ENCODE data around the gene IFI30.

The IFI30 gene

DNA sequence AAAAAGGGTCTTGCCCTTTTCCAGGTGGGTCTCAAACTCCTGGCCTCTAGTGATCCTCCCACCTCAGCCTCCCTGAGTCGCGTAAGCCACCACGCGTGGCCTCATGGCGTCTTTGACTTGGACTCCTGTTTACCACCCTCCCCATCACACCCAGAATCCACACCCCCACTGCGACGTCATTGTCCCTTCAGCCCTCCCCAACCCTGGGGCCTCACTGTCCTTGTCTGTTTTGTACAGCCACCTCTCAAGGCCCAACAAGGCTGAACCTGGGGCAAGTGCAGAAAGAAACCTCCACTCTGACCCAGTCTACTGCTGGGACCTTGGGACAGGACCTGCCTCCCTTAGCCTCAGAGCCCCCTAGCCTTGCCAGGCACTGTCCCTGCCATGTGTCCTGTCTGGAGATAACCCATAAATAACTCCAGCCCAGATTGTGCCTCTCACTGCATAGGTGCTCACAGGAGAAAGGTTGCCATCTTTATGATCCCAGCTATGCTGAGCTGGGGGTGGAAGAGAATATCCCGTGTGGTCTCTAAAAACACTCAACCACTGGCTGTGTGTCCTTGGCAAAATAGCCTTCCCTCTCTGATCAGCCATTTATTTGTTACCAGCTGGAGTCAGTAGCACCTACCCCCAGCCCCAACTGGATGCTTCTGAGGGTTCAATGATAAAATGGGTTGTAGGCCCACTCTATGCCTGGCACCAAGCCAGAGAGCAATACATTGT, 1.8 kb upstream of the IFI30 start:
- no peak for FAIRE-seq

DNA sequence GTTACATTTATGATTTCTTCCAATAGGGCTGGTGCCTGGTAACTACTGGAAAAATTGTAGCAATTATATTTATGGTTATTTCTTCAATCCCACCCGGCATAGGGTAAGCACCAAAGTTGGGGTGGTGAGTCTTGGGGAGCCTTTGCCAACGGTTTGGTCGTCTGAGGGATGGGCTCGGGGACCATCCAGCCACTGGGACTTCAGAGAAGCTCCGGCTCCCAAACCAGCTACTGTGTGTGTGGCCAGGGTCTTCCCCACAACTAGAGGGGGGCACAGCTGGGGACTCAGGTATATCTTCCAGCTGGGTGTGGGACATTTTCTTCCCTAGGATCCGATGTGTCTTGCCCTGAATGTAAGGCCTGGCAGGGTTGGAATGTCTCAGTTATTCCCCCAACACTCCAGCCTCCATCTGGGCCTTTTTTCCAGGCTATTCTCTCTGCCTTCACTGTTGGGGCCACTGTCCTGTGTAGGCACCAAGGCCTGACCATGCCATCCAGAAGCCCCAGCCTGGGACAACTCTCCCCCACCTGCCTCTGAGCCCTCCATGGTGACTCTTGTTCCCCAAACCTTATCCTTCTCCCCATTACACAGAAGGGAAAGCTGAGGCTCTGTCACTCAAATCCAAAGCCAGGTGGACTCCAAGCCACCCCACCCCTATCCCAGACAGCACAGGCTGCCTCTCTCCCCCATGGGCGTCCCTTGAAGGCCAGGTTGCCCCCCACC, 1.1 kb upstream of the IFI30 start:
- no peak for FAIRE-seq

DNA sequence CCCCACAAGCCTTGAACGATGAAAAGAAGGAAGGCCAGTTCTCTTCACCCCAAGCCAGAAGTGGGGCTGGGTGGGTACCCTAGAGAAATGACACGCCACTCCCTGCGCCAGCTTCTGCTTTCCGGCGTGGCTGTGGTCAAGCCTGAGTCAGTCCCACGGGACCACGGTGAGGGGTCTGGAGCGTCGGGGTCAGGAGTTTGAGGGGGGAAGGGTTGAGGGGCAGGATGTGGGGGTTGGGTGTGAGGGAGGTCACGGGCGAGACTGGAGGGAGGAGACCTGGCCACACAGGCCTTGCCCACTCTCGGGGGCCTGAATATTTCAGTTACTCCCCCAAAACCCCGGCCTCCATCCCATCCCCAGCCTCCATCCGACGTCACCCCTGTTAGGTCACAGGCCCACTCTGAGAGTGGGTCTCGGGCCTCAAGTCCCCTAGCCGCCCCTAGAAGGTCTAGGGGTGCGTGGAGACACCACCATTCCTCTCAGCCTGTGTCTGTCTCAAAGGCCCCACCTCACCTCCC, 500 bp upstream of the IFI30 start:
- no peak for FAIRE-seq

GRCh38 chr19:18174983-18175382, 1.4 kb downstream of the IFI30 start:
- no peak for FAIRE-seq

DNA sequence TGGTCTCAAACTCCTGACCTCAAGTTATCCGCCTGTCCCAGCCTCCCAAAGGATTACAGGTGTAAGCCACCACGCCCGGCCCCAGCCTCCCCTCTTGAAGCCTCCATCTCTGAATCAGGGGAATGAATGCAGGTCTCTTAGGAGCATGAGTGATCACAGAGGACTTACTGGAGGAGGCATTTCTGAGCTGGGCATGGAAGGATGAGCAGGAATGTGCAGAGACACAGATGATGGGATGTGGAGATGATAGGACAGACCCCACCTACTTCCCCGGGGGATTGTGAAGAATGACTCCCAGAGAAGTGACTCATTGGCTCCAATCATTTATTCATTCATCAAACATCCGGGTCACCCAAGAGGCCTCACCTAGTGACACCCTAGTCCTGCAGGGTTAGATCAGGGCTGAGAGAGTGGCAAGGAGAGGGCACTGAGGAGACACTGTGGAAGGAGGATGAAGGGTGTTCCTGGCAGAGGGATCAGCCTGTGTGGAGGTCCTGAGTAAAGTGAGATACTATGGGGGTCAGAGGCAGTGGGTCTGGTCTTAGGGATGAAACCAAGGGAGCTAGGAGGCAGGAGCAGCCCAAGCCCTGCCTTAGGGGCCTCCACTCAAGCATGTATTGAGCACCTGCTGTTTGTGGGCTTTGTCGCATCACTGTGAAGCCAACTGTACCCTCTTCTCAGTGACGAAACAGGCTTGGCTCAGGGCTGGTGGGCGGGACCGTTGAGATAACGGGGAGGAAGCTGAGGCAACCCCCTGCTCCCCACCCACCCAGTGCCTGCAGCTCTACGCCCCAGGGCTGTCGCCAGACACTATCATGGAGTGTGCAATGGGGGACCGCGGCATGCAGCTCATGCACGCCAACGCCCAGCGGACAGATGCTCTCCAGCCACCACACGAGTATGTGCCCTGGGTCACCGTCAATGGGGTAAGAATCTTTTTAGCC, 3.0 kb downstream of the IFI30 start:
- FAIRE-seq = no peak

GRCh38 chr19:18179957-18180356, 6.3 kb downstream of the IFI30 start:
- FAIRE-seq = no peak

DNA sequence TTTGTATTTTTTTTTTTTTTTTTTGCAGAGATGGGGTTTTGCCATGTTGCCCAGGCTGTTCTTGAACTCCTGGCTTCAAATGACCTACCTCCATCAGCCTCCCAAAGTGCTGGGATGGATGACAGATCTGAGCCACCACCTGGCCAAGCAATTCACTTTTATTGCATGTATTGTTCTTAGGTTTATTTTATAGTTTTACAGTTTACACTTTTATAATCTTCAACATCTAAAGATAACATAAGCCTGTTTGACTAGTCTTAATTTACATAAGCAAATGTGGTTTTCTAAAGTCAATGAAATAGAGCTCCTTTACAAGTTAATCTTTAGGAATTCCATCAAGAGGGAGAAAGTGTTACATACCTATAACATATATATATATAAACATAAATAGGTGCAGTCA, 9.9 kb downstream of the IFI30 start:
- no peak for FAIRE-seq

DNA sequence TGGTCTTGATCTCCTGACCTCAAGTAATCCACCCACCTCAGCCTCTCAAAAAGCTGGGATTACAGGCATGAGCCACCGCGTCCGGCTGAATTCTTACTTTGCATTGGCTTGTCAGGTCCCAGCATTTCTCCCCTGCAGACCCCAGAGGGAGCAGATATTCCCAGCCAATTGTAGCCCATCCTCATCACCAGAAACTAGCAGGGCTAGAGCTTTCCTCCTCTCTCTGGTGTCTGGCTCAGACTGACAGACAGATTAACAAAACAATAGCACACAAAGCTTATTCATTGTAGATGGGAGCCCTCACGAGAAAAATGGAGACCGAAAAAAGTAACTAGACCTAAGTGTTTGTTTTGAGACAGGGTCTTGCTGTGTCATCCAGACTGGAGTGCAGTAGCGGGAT, 11.9 kb downstream of the IFI30 start:
- no peak for FAIRE-seq

- FAIRE-seq = no peak
Observed at GRCh38 chr19:18190278-18190677, 16.7 kb downstream of the IFI30 start.

GRCh38 chr19:18191640-18192062, 18.0 kb downstream of the IFI30 start:
- no peak for FAIRE-seq

DNA sequence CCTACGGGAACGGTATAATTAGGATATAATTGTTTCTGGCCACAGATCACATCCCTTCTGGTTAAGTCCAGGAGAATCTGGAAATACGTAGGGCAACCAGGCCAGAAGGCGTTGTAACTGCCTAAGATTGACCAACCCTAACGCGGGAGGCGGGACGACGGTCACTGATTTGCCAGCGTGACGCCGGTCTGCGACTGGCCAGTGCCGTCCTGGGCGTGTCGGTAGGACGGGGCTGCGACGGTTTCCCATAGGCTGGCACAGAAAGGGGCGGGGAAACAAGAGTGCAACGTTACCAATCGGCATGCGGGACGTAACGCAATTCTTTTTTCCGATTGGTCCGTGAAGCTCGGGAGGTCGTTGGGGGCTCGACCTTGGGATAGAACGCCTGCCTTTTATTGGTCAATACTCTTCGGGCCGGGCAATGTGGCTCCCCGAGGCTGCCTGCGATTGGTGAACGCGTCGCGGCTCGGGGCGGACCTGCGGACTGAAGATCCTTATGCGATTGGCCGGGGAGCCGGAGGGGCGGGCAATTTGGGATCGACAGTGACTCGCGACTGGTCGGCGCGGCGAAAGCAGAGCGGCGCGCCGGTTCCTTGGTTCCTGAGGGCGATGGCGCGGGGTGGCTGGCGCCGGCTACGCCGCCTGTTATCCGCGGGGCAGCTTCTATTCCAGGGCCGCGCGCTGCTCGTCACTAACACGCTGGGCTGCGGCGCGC, 19.2 kb downstream of the IFI30 start, which contains the start of gene MPV17L2:
TSS of gene MPV17L2 (plus strand) at position 546 of the 715 bp plus-strand sequence. CDS start at position 610, 64 bp downstream.
- FAIRE-seq = peak; percentile 100

DNA sequence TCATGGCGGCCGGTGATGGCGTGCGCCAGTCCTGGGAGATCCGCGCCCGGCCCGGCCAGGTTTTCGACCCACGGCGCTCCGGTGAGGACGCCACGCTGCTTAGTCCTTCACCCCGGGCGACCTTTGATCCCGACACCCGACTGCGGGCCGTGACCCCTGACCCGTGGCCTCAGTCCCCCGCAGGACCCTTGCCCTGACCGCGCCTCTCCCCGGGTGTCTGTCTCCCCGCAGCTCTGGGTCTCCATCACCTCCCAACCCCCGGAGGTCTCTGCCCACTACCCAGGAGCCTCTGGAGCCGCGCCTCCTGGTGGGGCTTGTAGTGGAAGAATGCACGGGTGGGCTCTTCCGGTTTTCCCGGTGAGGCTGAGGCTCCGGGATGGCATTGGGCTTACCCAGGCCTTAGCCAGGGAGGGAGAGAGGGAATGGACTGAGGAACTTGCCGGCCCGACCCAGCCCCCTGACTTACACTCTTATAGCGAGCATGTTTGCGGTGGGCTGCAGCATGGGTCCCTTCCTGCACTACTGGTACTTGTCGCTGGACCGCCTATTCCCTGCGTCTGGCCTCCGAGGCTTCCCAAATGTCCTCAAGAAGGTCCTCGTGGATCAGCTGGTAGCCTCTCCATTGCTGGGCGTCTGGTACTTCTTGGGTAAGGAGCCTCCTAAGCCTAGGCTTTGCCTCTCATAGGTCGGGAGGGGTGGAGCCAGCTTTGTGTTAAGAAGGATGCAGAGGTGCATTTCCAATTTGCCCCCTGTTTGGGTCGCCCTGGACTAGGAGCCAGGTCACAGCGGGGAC, 20.0 kb downstream of the IFI30 start:
- no peak for FAIRE-seq

DNA sequence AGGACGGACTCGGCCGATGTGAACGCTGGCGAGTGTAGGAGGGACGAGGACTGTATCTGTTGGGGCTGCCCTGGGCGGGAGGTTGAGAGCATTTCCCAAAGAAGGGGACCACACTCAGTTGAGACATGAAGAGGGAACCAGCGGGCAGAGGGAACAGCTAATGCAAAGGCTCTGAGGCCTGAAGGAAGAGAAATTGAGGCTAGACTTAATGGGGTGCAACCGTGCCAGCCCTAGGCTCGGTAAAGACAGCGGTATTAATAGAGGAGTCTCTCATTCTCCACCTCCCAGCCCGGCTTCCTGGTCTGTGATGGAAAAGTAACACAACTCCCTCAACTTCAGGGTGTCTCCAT, 20.5 kb downstream of the IFI30 start:
- FAIRE-seq = no peak

DNA sequence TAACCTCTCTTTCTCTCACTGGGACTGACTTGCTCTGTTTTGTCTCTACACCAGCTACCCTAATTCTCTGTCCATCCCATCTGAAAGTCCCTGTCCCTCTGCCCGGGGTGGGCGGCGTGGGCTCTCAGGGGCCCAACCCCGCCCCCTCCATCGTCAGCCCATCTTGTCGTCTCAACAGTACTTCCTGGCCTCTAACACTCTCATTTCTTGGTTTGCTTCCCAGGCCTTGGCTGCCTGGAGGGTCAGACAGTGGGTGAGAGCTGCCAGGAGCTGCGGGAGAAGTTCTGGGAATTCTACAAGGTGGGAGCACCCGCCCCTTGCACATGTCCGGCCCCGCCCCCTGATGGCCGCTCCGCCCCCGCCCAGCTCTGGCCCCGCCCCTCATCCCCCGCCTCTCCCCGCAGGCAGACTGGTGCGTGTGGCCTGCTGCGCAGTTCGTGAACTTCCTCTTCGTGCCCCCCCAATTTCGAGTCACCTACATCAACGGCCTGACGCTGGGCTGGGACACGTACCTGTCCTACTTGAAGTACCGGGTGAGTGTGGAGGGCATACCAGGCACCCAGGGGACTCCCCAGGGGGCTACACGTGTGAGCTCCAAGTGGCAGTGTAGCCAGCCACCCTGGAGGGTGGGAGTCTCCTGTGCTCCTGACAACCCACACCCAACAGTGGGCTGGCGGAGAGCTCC, 21.1 kb downstream of the IFI30 start:
- FAIRE-seq = no peak

- FAIRE-seq = no peak
Observed at GRCh38 chr19:18196511-18196845, 22.9 kb downstream of the IFI30 start.

DNA sequence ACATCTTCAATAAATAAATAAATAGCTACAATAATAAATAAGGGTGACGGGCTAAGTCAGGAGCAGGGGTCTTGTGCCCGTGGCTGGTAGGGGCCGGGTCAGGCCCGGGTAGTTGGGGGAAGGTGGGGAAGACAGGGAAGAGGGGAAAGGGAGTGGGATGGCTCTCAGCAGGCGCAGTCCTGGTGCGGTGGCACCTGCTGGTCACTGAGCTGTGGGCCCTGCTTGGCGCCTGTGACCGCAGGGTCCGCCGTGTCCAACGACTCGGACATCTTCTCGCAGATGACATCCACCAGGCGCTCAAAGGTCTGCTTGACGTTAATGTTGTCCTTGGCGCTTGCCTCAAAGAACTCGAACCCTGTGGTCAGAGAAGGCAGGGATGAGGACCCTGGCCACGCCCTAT, 23.7 kb downstream of the IFI30 start:
- no peak for FAIRE-seq

DNA sequence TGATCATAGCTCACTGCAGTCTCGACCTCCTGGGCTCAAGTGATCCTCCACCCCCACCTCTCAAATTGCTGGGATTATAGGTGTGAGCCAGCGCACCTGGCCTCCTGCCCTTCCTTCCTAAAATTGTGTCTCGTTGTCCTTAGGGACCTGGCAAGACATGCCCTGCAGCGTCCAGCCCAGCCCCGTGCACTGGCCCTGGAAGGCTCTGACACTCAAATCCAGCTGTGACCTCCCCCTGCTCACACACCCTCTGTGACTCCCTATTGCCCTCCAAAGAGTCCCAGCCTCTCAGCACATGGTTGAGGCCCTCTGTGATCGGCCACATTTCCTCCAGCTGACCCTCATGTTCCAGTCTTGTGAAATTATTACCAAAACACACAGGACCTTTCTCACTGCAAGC, 24.3 kb downstream of the IFI30 start:
- no peak for FAIRE-seq

- FAIRE-seq = no peak
Observed at GRCh38 chr19:18198374-18198773, 24.8 kb downstream of the IFI30 start.

DNA sequence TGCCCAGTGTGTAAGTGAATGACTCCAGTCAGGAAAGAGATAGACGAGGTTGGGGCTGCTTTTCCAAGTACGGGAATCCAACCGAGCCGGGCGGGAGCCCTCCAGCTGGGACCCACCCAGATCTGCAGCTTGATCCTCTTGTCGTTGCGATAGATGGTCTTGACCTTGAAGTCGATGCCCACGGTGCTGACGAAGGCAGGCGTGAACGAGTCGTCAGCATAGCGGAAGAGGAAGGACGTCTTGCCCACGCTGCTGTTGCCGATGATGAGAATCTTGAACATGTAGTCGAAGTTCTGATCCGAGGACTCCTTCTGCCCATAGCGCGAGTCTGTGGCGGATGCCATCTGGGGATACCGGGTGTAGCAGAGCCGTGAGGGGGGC, 28.8 kb downstream of the IFI30 start:
- no peak for FAIRE-seq

- no peak for FAIRE-seq
Observed at GRCh38 chr19:18202778-18203407, 29.3 kb downstream of the IFI30 start.
